Vagina (tissue), 2 donors: ENCODE measurements around the gene PTPRN2.

Experiments used
- CTCF ChIP-seq, 3 experiments: fragments of 450-650 bp in 2 of 3; fragments of 200-600 bp in 1 of 3; sonication (generic) in 1 of 3; IDR thresholded peaks; one replicate each; pipeline ENCODE4 v1.5.1; 2017 to 2019; ENCODE audit warnings: antibody characterized with exemption in 3 of 3, mild to moderate bottlenecking in 2 of 3, moderate library complexity in 2 of 3
- POLR2A ChIP-seq, 2 donors: fragments of 450-650 bp; IDR thresholded peaks; one replicate each; pipeline ENCODE4 v1.6.1; 2017; ENCODE audit warnings: antibody characterized with exemption in 2 of 2, mild to moderate bottlenecking in 2 of 2, moderate library complexity in 2 of 2
- POLR2AphosphoS5 ChIP-seq, 2 donors: sonication (generic); formaldehyde crosslinking; IDR thresholded peaks; one replicate each; pipeline ENCODE4 v1.9.0; 2017; ENCODE audit warnings: antibody characterized with exemption in 2 of 2, mild to moderate bottlenecking in 2 of 2, low read depth in 1 of 2; ENCODE audit not compliant: insufficient read depth in 1 of 2

- TF ChIP-seq CTCF (IDR thresholded peaks at IDR 0.05) (no peak), POLR2A (IDR thresholded peaks at IDR 0.05) (no peak), POLR2AphosphoS5 (IDR thresholded peaks at IDR 0.05; ENCODE audit: insufficient read depth in 1 of 2, low read depth in 1 of 2) (no peak)
These were observed 192.3 kb downstream of the PTPRN2 start for GRCh38 chr7:158395349-158395748.
